WTC11 (cell line): ENCODE data around the gene TCEAL4. TPM values are rescaled to one million over a fixed set of nuclear protein-coding genes. Genes with fewer than 3 reads are reported as not detected.

Experiments
- ARID4B ChIP-seq: sonication (generic); formaldehyde crosslinking; IDR thresholded peaks from 2 replicates; pipeline ENCODE4 v1.8.0; 2023; ENCODE audit warnings: missing genetic modification reagents, mild to moderate bottlenecking, borderline replicate concordance
- ATF6 ChIP-seq: sonication (generic); formaldehyde crosslinking; IDR thresholded peaks from 2 replicates; pipeline ENCODE4 v1.8.1; 2023; ENCODE audit warnings: mild to moderate bottlenecking, missing genetic modification reagents
- ELF4 ChIP-seq: sonication (generic); formaldehyde crosslinking; IDR thresholded peaks from 2 replicates; pipeline ENCODE4 v1.8.1; 2022; ENCODE audit warnings: low read depth, mild to moderate bottlenecking, moderate library complexity, missing genetic modification reagents
- TP53 ChIP-seq: sonication (generic); formaldehyde crosslinking; IDR thresholded peaks from 2 replicates; pipeline ENCODE4 v1.8.1; 2023; ENCODE audit warnings: mild to moderate bottlenecking, missing genetic modification reagents
- ZNF121 ChIP-seq: sonication (generic); formaldehyde crosslinking; IDR thresholded peaks from 2 replicates; pipeline ENCODE4 v1.8.0; 2023; ENCODE audit warnings: missing genetic modification reagents
- ZNF263 ChIP-seq: sonication (generic); formaldehyde crosslinking; IDR thresholded peaks from 2 replicates; pipeline ENCODE4 v1.8.1; 2022; ENCODE audit warnings: low read depth, mild to moderate bottlenecking, moderate library complexity, missing genetic modification reagents
- ZNF317 ChIP-seq: sonication (generic); formaldehyde crosslinking; IDR thresholded peaks from 2 replicates; pipeline ENCODE4 v1.8.1; 2023; ENCODE audit warnings: low read depth, mild to moderate bottlenecking, moderate library complexity, missing genetic modification reagents, borderline replicate concordance
- ZNF423 ChIP-seq: fragments of 250-450 bp; sonication (Bioruptor Pico); IDR thresholded peaks from 2 replicates; pipeline ENCODE4 v2.1.2; 2022; ENCODE audit warnings: mild to moderate bottlenecking, moderate library complexity
- ZNF532 ChIP-seq: fragments of 250-450 bp; sonication (Bioruptor Pico); IDR thresholded peaks from 2 replicates; pipeline ENCODE4 v1.9.0; 2021; ENCODE audit warnings: mild to moderate bottlenecking, borderline replicate concordance
- total RNA-seq: library from RNA; stranded (reverse); gene quantifications from 3 replicates; pipeline ENCODE4 v1.2.3, GENCODE V29; 2021
- TF ChIP-seq, protein P1 (sequence below): fragments of 250-450 bp; sonication (Bioruptor Pico); IDR thresholded peaks from 2 replicates; pipeline ENCODE4 v2.1.2; 2022; ENCODE audit warnings: mild to moderate bottlenecking, moderate library complexity
- TF ChIP-seq, protein P2 (sequence below): sonication (generic); formaldehyde crosslinking; IDR thresholded peaks from 2 replicates; pipeline ENCODE4 v1.8.0; 2023; ENCODE audit warnings: mild to moderate bottlenecking, missing genetic modification reagents
- TF ChIP-seq, protein P3 (sequence below): sonication (generic); formaldehyde crosslinking; IDR thresholded peaks from 2 replicates; pipeline ENCODE4 v1.8.0; 2022; ENCODE audit warnings: mild to moderate bottlenecking, missing genetic modification reagents

TCEAL4 gene
- total RNA-seq, 1 experiment from 2014 or later, result 46.4 TPM

DNA sequence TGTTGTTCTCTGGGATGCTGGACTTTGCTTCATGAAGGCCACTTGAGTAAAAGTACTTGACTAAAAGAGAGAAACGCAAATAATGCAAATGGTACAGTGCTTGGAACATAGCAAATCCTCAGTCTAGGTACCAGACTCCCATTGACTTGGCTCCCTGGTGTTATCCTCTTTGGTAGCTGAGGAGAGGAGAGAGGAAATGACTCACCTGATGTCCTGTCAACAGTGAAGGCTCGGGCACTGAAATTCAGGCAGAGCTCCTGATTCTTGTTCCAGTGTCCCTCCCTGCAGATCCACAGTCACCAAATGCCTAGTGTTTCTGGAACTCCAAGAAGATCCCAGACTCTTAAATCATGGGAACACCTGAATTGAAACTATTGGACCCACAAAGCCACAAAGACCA is 22.5 kb upstream of the TCEAL4 start (continued):
- TF ChIP-seq ARID4B (CRISPR knock-in tag) (no peak), ELF4 (CRISPR knock-in tag) (no peak), ATF6 (CRISPR knock-in tag) (no peak), ZNF121 (CRISPR knock-in tag) (no peak), ZNF423 (CRISPR knock-in tag) (no peak), ZNF317 (no peak), ZNF532 (CRISPR knock-in tag) (no peak), ZNF263 (no peak), TP53 (no peak)
- TF ChIP-seq, protein P1, sequence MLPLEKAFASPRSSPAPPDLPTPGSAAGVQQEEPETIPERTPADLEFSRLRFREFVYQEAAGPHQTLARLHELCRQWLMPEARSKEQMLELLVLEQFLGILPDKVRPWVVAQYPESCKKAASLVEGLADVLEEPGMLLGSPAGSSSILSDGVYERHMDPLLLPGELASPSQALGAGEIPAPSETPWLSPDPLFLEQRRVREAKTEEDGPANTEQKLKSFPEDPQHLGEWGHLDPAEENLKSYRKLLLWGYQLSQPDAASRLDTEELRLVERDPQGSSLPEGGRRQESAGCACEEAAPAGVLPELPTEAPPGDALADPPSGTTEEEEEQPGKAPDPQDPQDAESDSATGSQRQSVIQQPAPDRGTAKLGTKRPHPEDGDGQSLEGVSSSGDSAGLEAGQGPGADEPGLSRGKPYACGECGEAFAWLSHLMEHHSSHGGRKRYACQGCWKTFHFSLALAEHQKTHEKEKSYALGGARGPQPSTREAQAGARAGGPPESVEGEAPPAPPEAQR, result no peak
- TF ChIP-seq, protein P2, sequence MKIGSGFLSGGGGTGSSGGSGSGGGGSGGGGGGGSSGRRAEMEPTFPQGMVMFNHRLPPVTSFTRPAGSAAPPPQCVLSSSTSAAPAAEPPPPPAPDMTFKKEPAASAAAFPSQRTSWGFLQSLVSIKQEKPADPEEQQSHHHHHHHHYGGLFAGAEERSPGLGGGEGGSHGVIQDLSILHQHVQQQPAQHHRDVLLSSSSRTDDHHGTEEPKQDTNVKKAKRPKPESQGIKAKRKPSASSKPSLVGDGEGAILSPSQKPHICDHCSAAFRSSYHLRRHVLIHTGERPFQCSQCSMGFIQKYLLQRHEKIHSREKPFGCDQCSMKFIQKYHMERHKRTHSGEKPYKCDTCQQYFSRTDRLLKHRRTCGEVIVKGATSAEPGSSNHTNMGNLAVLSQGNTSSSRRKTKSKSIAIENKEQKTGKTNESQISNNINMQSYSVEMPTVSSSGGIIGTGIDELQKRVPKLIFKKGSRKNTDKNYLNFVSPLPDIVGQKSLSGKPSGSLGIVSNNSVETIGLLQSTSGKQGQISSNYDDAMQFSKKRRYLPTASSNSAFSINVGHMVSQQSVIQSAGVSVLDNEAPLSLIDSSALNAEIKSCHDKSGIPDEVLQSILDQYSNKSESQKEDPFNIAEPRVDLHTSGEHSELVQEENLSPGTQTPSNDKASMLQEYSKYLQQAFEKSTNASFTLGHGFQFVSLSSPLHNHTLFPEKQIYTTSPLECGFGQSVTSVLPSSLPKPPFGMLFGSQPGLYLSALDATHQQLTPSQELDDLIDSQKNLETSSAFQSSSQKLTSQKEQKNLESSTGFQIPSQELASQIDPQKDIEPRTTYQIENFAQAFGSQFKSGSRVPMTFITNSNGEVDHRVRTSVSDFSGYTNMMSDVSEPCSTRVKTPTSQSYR, result no peak
- TF ChIP-seq, protein P3, sequence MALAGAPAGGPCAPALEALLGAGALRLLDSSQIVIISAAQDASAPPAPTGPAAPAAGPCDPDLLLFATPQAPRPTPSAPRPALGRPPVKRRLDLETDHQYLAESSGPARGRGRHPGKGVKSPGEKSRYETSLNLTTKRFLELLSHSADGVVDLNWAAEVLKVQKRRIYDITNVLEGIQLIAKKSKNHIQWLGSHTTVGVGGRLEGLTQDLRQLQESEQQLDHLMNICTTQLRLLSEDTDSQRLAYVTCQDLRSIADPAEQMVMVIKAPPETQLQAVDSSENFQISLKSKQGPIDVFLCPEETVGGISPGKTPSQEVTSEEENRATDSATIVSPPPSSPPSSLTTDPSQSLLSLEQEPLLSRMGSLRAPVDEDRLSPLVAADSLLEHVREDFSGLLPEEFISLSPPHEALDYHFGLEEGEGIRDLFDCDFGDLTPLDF (CRISPR knock-in tag), result no peak
- TF ChIP-seq, all 79 proteins: peak for 0
